Osteocyte (in vitro differentiated cells): ENCODE data around the gene SCLY. TPM values are rescaled to one million over a fixed set of nuclear protein-coding genes. Genes with fewer than 3 reads are reported as not detected.

ENCODE experiments used
- DNase-seq: peaks from one replicate; pipeline ENCODE4 v3.0.0; 2021; ENCODE audit warnings: mixed read lengths; ENCODE audit not compliant: unreplicated experiment; ENCODE audit errors: extremely low spot score
- H3K27ac Mint-ChIP-seq: one replicate; pipeline ENCODE4 v1.8.0; 2021; ENCODE audit warnings: mild to moderate bottlenecking, mixed read lengths; ENCODE audit not compliant: unreplicated experiment
- H3K27me3 Mint-ChIP-seq: one replicate; pipeline ENCODE4 v1.8.0; 2021; ENCODE audit warnings: mixed read lengths; ENCODE audit not compliant: unreplicated experiment
- H3K36me3 Mint-ChIP-seq: one replicate; pipeline ENCODE4 v1.8.0; 2021; ENCODE audit warnings: mixed read lengths; ENCODE audit not compliant: unreplicated experiment
- H3K4me1 Mint-ChIP-seq: one replicate; pipeline ENCODE4 v1.8.0; 2021; ENCODE audit warnings: mixed read lengths; ENCODE audit not compliant: unreplicated experiment
- H3K4me3 Mint-ChIP-seq: one replicate; pipeline ENCODE4 v1.8.0; 2021; ENCODE audit warnings: mild to moderate bottlenecking, moderate library complexity, mixed read lengths; ENCODE audit not compliant: unreplicated experiment
- H3K9me3 Mint-ChIP-seq: one replicate; pipeline ENCODE4 v1.8.0; 2021; ENCODE audit warnings: mixed read lengths; ENCODE audit not compliant: unreplicated experiment
- CTCF ChIP-seq: fragments of 200-600 bp; sonication (generic); IDR thresholded peaks from 2 replicates; pipeline ENCODE4 v1.5.0; 2021; ENCODE audit warnings: antibody characterized with exemption, mild to moderate bottlenecking, moderate library complexity
- long read RNA-seq: library from polyadenylated mRNA; unstranded; transcript quantifications from one replicate; pipeline ENCODE4 v2.0.0, GENCODE V29; 2021
- total RNA-seq: library from RNA; stranded (reverse); gene quantifications from 2 replicates; pipeline ENCODE4 v1.2.1, GENCODE V29; 2021

SCLY gene
- total RNA-seq = 22.1 and 22.5 TPM in 2 replicates
- long read RNA-seq, partial matches to known transcripts = 1 of 3 reads
- long read RNA-seq, other reads (novel, unspliced or antisense) = 1 of 3 reads

- Mint-ChIP-seq H3K27ac (peak within 1 kb of the TSS; percentile 85), H3K27me3 (no peaks in the 10 kb centered on the region), H3K4me3 (peak within 1 kb of the TSS; percentile 93), H3K36me3 (peaks cover 8% of the 10 kb centered on the region), H3K4me1 (peaks cover 24% of the 10 kb centered on the region), H3K9me3 (no peaks in the 10 kb centered on the region)
- peak; percentile 99 for DNase-seq
- TF ChIP-seq CTCF = no peak
Measured at GRCh38 chr2:238060542-238061314, at the start of gene SCLY. Gene SCLY, plus strand, starts transcription at chr2:238061001. Its CDS starts 54 bp downstream, at chr2:238061055.

- Mint-ChIP-seq H3K36me3 (peaks cover 30% of the 10 kb centered on the region), H3K9me3 (no peaks in the 10 kb centered on the region), H3K4me3 (no peak overlapping the region), H3K27ac (no peak overlapping the region), H3K4me1 (peaks cover 14% of the 10 kb centered on the region), H3K27me3 (no peaks in the 10 kb centered on the region)
- TF ChIP-seq CTCF = no peak
- DNase-seq = peak; percentile 62
Measured at GRCh38 chr2:238013806-238014205, 47.0 kb upstream of the SCLY start.

GRCh38 chr2:238015705-238016104 is 45.1 kb upstream of the SCLY start:
- Mint-ChIP-seq H3K27me3 (no peaks in the 10 kb centered on the region), H3K9me3 (no peaks in the 10 kb centered on the region), H3K4me1 (peaks cover 24% of the 10 kb centered on the region), H3K4me3 (no peak overlapping the region), H3K36me3 (peaks cover 33% of the 10 kb centered on the region), H3K27ac (no peak overlapping the region)
- DNase-seq = peak; percentile 59
- peak; percentile 25 for TF ChIP-seq CTCF

GRCh38 chr2:238016526-238016925 is 44.3 kb upstream of the SCLY start:
- H3K4me3 Mint-ChIP-seq = no peak overlapping the region
- TF ChIP-seq CTCF = no peak
- DNase-seq = peak; percentile 79
- no peaks in the 10 kb centered on the region for H3K9me3 Mint-ChIP-seq
- no peaks in the 10 kb centered on the region for H3K27me3 Mint-ChIP-seq
- H3K4me1 Mint-ChIP-seq = peaks cover 24% of the 10 kb centered on the region
- H3K27ac Mint-ChIP-seq = no peak overlapping the region
- peaks cover 34% of the 10 kb centered on the region for H3K36me3 Mint-ChIP-seq

GRCh38 chr2:238019962-238020361 is 40.8 kb upstream of the SCLY start:
- H3K27me3 Mint-ChIP-seq = no peaks in the 10 kb centered on the region
- no peak for TF ChIP-seq CTCF
- H3K27ac Mint-ChIP-seq = peak overlapping the region; percentile 16
- DNase-seq = peak; percentile 54
- no peak overlapping the region for H3K4me3 Mint-ChIP-seq
- peaks cover 31% of the 10 kb centered on the region for H3K36me3 Mint-ChIP-seq
- peaks cover 24% of the 10 kb centered on the region for H3K4me1 Mint-ChIP-seq
- H3K9me3 Mint-ChIP-seq = no peaks in the 10 kb centered on the region
